GM12872 (cell line): ENCODE measurements around the gene WDR11.

Experiments used
- CTCF ChIP-seq: IDR thresholded peaks from 3 replicates; pipeline ENCODE4 v1.5.1; 2011; ENCODE audit warnings: low read depth, mild to moderate bottlenecking, low read length, moderate library complexity; ENCODE audit not compliant: insufficient read depth

WDR11 gene

GRCh38 chr10:120948889-120949608 is 97.9 kb downstream of the WDR11 start:
- peak; percentile 77 for TF ChIP-seq CTCF

GRCh38 chr10:120949609-120950031 is 98.5 kb downstream of the WDR11 start:
- no peak for TF ChIP-seq CTCF

- TF ChIP-seq CTCF = no peak
Measured at GRCh38 chr10:120950051-120950561, 98.9 kb downstream of the WDR11 start.

- no peak for TF ChIP-seq CTCF
Measured at GRCh38 chr10:120951288-120951687, 100.1 kb downstream of the WDR11 start.

- no peak for TF ChIP-seq CTCF
Measured at GRCh38 chr10:120953897-120954296, 102.7 kb downstream of the WDR11 start.
